Measurements from ENCODE around the gene PRG2.

DNA sequence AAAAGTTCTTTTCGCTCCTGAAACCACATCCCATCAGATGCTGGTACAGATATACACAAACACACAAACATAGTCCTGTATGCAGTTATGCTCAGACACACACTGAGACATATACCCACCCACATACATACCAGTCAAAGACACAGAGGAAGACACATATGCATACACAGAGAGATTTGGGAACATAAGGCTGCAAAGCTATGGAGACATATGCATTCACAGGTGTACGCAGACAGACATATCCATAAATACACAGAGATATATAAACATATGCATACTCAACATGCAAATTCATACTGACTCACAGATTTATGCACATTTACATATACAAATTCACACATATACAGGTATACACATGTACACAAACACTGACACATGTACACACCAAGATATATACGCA is 15.5 kb downstream of the PRG2 start:
- TF ChIP-seq, protein P1, sequence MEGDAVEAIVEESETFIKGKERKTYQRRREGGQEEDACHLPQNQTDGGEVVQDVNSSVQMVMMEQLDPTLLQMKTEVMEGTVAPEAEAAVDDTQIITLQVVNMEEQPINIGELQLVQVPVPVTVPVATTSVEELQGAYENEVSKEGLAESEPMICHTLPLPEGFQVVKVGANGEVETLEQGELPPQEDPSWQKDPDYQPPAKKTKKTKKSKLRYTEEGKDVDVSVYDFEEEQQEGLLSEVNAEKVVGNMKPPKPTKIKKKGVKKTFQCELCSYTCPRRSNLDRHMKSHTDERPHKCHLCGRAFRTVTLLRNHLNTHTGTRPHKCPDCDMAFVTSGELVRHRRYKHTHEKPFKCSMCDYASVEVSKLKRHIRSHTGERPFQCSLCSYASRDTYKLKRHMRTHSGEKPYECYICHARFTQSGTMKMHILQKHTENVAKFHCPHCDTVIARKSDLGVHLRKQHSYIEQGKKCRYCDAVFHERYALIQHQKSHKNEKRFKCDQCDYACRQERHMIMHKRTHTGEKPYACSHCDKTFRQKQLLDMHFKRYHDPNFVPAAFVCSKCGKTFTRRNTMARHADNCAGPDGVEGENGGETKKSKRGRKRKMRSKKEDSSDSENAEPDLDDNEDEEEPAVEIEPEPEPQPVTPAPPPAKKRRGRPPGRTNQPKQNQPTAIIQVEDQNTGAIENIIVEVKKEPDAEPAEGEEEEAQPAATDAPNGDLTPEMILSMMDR (conservative IDR thresholded peaks at IDR 0.05): no peak
- TF ChIP-seq EZH2 (IDR thresholded peaks at IDR 0.05; ENCODE audit: low read depth): no peak
